ENCODE results near the gene BICC1. TPM values are rescaled to one million over a fixed set of nuclear protein-coding genes. Genes with fewer than 3 reads are reported as not detected.

BICC1 gene
- total RNA-seq, 1 experiment from 2014 or later, result 0.57 TPM

DNA sequence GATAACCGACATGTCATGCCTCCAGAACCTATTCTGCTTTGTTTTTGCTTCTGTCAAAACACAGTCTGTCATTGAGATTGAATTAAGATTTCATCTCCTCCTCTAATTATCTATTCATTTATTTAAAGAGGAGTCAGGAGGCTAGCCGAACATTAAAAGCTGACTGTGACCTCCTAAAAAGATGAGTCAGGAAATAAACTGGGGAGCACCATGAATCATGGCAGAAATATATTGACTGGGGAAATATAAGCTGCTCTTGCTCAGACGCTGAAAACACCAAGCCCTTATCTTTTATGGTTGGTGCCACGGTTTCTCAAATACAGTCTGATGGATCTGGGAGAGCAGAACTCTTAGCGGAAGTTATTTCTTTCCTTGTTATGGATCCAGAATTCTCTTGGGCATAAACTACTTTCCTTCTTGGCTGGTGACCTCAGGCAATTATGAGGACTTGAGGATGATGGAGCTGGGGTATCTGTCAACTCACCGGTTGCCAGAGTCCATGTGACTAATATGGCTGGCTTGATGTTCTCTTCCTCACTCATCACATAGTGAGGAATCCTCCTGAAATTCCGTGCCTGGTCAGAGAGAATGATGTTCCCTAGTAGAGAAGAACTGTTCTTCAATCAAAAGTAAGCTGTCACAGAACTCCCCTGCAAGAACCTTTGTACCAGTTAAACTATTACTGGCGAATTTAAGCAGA is 356.2 kb downstream of the BICC1 start:
- no peaks in the 10 kb centered on the region for H3K27me3 Mint-ChIP-seq (ENCODE audit: low read depth)

More for the DNA sequence above, 356.2 kb downstream of the BICC1 start:
- no peak overlapping the region for H4K91ac ChIP-seq (ENCODE audit: insufficient read length, low read depth, low read length)
- H2BK120ac ChIP-seq (ENCODE audit: low read depth, low read length, poor library complexity, severe bottlenecking), result no peak overlapping the region
- H3K23ac ChIP-seq (ENCODE audit: insufficient read length, low read depth, low read length), result no peak overlapping the region
- H3K79me2 ChIP-seq (ENCODE audit: insufficient read depth, low read length), result no peaks in the 10 kb centered on the region
- H3K4me1 ChIP-seq (ENCODE audit: insufficient read depth, low read length), result no peaks in the 10 kb centered on the region
- no peak overlapping the region for H3K27ac Mint-ChIP-seq
- no peak overlapping the region for H4K8ac ChIP-seq (replicated peaks; ENCODE audit: insufficient read length, low read depth, low read length)
- no peaks in the 10 kb centered on the region for H3K9me3 ChIP-seq (ENCODE audit: control insufficient read depth, low read depth, low read length)
- no peaks in the 10 kb centered on the region for H3K27me3 ChIP-seq (ENCODE audit: insufficient read depth, low read length)
- no peaks in the 10 kb centered on the region for H3K23me2 ChIP-seq (ENCODE audit: insufficient read length, low read depth, low read length, poor library complexity, severe bottlenecking)
- no peaks in the 10 kb centered on the region for H3K79me1 ChIP-seq (ENCODE audit: insufficient read depth, low read depth, low read length, poor library complexity, severe bottlenecking)
- no peak overlapping the region for H3K4me2 ChIP-seq (ENCODE audit: insufficient read depth, insufficient read length, low read length)
- H3K27ac ChIP-seq (ENCODE audit: insufficient read length, low read depth, low read length), result no peak overlapping the region
- no peak overlapping the region for H2AFZ ChIP-seq (ENCODE audit: low read length)
- peaks cover 8% of the 10 kb centered on the region in 2 experiments; a peak in 4 of 5 replicates for H3K9me3 Mint-ChIP-seq
- H3K9ac ChIP-seq (ENCODE audit: extremely low read depth, insufficient read length, low read length), result no peak overlapping the region
- H2BK20ac ChIP-seq (ENCODE audit: low read depth, low read length, poor library complexity, severe bottlenecking), result no peak overlapping the region
- DNase-seq, result no peak
- H4K20me1 ChIP-seq (ENCODE audit: control insufficient read depth, insufficient read depth, insufficient read length), result no peaks in the 10 kb centered on the region
- no peak overlapping the region for H4K5ac ChIP-seq (ENCODE audit: insufficient read length, low read depth, low read length)
- no peak overlapping the region for H2BK15ac ChIP-seq (ENCODE audit: low read depth, low read length)
- H2BK5ac ChIP-seq (ENCODE audit: insufficient read length, low read length), result no peak overlapping the region
- H3K4me3 Mint-ChIP-seq, result no peak overlapping the region
- no peak overlapping the region for H3K18ac ChIP-seq (ENCODE audit: insufficient read length, low read depth, low read length)
- H3K56ac ChIP-seq (ENCODE audit: insufficient read length, low read depth, low read length), result no peak overlapping the region
- no peak overlapping the region for H3T11ph ChIP-seq (ENCODE audit: low read length)
- peaks cover 5 to 6% (median 6%) of the 10 kb centered on the region in 3 experiments; a peak in 6 of 7 replicates for H3K36me3 Mint-ChIP-seq (ENCODE audit: insufficient read depth in 1 of 3, low read depth in 3 of 3)
- H2AK5ac ChIP-seq (ENCODE audit: insufficient read length, low read length), result no peak overlapping the region
- no peak overlapping the region for H3K4ac ChIP-seq (ENCODE audit: low read depth, low read length)
- H2BK12ac ChIP-seq (ENCODE audit: insufficient read length, low read depth, low read length), result no peak overlapping the region
- WGBS (ENCODE audit: extremely low coverage, insufficient read length, low lambda C conversion rate), result 100% methylated on average over 1 of the region's 8 CpGs
- TF ChIP-seq, protein P1, sequence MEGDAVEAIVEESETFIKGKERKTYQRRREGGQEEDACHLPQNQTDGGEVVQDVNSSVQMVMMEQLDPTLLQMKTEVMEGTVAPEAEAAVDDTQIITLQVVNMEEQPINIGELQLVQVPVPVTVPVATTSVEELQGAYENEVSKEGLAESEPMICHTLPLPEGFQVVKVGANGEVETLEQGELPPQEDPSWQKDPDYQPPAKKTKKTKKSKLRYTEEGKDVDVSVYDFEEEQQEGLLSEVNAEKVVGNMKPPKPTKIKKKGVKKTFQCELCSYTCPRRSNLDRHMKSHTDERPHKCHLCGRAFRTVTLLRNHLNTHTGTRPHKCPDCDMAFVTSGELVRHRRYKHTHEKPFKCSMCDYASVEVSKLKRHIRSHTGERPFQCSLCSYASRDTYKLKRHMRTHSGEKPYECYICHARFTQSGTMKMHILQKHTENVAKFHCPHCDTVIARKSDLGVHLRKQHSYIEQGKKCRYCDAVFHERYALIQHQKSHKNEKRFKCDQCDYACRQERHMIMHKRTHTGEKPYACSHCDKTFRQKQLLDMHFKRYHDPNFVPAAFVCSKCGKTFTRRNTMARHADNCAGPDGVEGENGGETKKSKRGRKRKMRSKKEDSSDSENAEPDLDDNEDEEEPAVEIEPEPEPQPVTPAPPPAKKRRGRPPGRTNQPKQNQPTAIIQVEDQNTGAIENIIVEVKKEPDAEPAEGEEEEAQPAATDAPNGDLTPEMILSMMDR (conservative IDR thresholded peaks at IDR 0.05), result no peak
- H3K4me1 Mint-ChIP-seq, result no peaks in the 10 kb centered on the region
- no peak overlapping the region for H3K14ac ChIP-seq (ENCODE audit: insufficient read depth, low read length)

Measured in H9 (cell line).